Pancreas (tissue), 10 donors: ENCODE measurements around the gene SLC41A1. TPM values are rescaled to one million over a fixed set of nuclear protein-coding genes. Genes with fewer than 3 reads are reported as not detected.
A peak's percentile ranks its signal among the peaks of the same experiment; 100 is the strongest.

Experiments used
- ATAC-seq, 4 donors: fragments of 200-7000 bp; cut with Tn5 transposase; one replicate each; pipeline versions ENCODE4 v1.8.0 to v1.9.1; 2020; ENCODE audit warnings: mild to moderate bottlenecking in 4 of 4, moderate library complexity in 4 of 4
- DNase-seq, 6 donors: peaks; one replicate each; pipeline ENCODE4 v3.0.0-alpha.2; 2020
- FAIRE-seq: peaks from 2 replicates; lab custom pipeline; 2012; peaks lifted over from hg19 to GRCh38; lab: Jason Lieb, UNC
- H3K27ac ChIP-seq, 4 donors: fragments of 200-600 bp; sonication (generic); 1 replicate in 3 of 4; 2 replicates in 1 of 4; pipeline versions ENCODE4 v1.5.0 to v1.8.0; 2020
- H3K27me3 ChIP-seq, 4 donors: fragments of 200-600 bp; one replicate each; pipeline ENCODE4 v1.8.0; 2021
- H3K36me3 ChIP-seq, 3 donors: fragments of 200-600 bp; sonication (generic) in 1 of 3; one replicate each; pipeline versions ENCODE4 v1.5.0 to v1.8.0; 2020 to 2021
- H3K4me1 ChIP-seq, 3 donors: fragments of 200-600 bp; one replicate each; pipeline ENCODE4 v1.8.0; 2021
- H3K4me3 ChIP-seq, 4 donors: fragments of 200-600 bp; sonication (generic) in 2 of 4; one replicate each; pipeline versions ENCODE4 v1.5.0 to v1.8.0; 2020 to 2021
- H3K9me3 ChIP-seq, 4 donors: fragments of 200-600 bp; one replicate each; pipeline ENCODE4 v1.8.0; 2021
- CTCF ChIP-seq, 4 donors: fragments of 200-600 bp; sonication (generic) in 3 of 4; IDR thresholded peaks; one replicate each; pipeline versions ENCODE4 v1.5.0 to v1.8.0; 2021; ENCODE audit warnings: antibody characterized with exemption in 4 of 4
- WGBS, 2 donors: extraction: QIAGEN DNeasy Blood & Tissue Kit; methylation state at CpG; one replicate each; pipeline ENCODE4 v1.1.7; 2013; 5-methylcytosine and 5-hydroxymethylcytosine counted together
- intact Hi-C, 3 donors: fragments of 100-400 bp; cut with DNase I; formaldehyde crosslinking; loops; one replicate each; pipeline versions ENCODE4 v1.11.1 to v1.14.2; 2022
- polyA plus RNA-seq, 2 donors: library from polyadenylated mRNA; stranded (reverse); fragments of 200-250 nt; gene quantifications; one replicate each; pipeline ENCODE4 v1.2.3, GENCODE V29; 2013
- total RNA-seq, 6 donors: library from RNA; stranded (reverse); fragmentation: NEBNext Ultra II Directional in 4 of 6; extraction: Animal tissue kit (Norgen Biotek cat#: 25700) in 4 of 6; gene quantifications; one replicate each; pipeline versions ENCODE4 v1.2.1 to v1.2.4, GENCODE V29; 2021 to 2023
- donor health status: healthy with polysubstance abuse.
- donor health status: DM: no; HTN: no; CAD: no; lungs with moderate emphysema.
- donor health status: DM: no; HTN: no; CAD: no.
- donor health status: control.
- donor health status: control.
- donor health status: Bipolar disorder and iron deficiency.
- donor health status: DM: yes; HTN: yes; CAD: no.
- donor health status: DM: no; HTN: no; CAD: no.
- donor health status: DM: no; HTN: no; CAD: no.
- donor health status: DM: yes; HTN: yes; CAD: no.

The SLC41A1 gene
- total and polyA plus RNA-seq, 8 donors = 20.7 to 57.7 (median 36.8) TPM

GRCh38 chr1:205750138-205751035, 62.6 kb downstream of the SLC41A1 start, which contains the start of gene NUCKS1:
TSS of gene NUCKS1 (minus strand) at chr1:205750182. CDS start at chr1:205749973, 209 bp downstream.
- FAIRE-seq (peak; percentile 98), ATAC-seq (peak; percentile 80 to 89 (median 84)), DNase-seq (peak; percentile 88 to 99 (median 98))
- TF ChIP-seq CTCF (IDR thresholded peaks at IDR 0.05) = no peak
- Histone ChIP-seq H3K36me3 (no peaks in the 10 kb centered on the region), H3K27me3 (no peaks in the 10 kb centered on the region), H3K4me1 (peaks cover 4 to 17% (median 16%) of the 10 kb centered on the region in 3 donors), H3K4me3 (peak within 1 kb of the TSS; percentile 71 to 83 (median 74)), H3K9me3 (no peaks in the 10 kb centered on the region), H3K27ac (peak within 1 kb of the TSS; percentile 84 to 95 (median 93))
- 0% methylated on average over 26 to 27 of the region's 27 CpGs for WGBS, 2 donors
- intact Hi-C loops = no loop called here

- intact Hi-C loops = no loop called here
- ATAC-seq (peak; percentile 82 to 91 (median 86)), FAIRE-seq (no peak), DNase-seq (peak; percentile 91 to 97 (median 95))
- TF ChIP-seq CTCF (IDR thresholded peaks at IDR 0.05) = no peak
- 1% methylated on average over 38 to 79 of the region's 81 CpGs for WGBS, 2 donors
- Histone ChIP-seq H3K36me3 (no peaks in the 10 kb centered on the region), H3K27ac (peak overlapping the region; percentile 84 to 95 (median 93)), H3K9me3 (no peaks in the 10 kb centered on the region), H3K27me3 (no peaks in the 10 kb centered on the region), H3K4me3 (peak overlapping the region; percentile 71 to 83 (median 74)), H3K4me1 (peaks cover 4 to 17% (median 16%) of the 10 kb centered on the region in 3 donors)
These were observed 63.5 kb downstream of the SLC41A1 start for GRCh38 chr1:205749234-205750137.

GRCh38 chr1:205748403-205749233, 64.4 kb downstream of the SLC41A1 start:
- H3K36me3 ChIP-seq = no peaks in the 10 kb centered on the region
- WGBS, 2 donors = 0% methylated on average over 25 of the region's 25 CpGs
- H3K27me3 ChIP-seq = no peaks in the 10 kb centered on the region
- DNase-seq (peak in 2 of 6 donors; percentile 13 to 31), ATAC-seq (peak; percentile 39 to 49 (median 43)), FAIRE-seq (no peak)
- TF ChIP-seq CTCF (IDR thresholded peaks at IDR 0.05) = no peak
- H3K4me1 ChIP-seq = peaks cover 4 to 17% (median 16%) of the 10 kb centered on the region in 3 donors
- H3K27ac ChIP-seq = peak overlapping the region; percentile 84 to 95 (median 93)
- peak overlapping the region; percentile 71 to 83 (median 74) for H3K4me3 ChIP-seq
- intact Hi-C loops = no loop called here
- no peaks in the 10 kb centered on the region for H3K9me3 ChIP-seq

- Histone ChIP-seq H3K4me3 (no peak overlapping the region), H3K9me3 (no peaks in the 10 kb centered on the region), H3K36me3 (no peaks in the 10 kb centered on the region), H3K27ac (no peak overlapping the region), H3K27me3 (no peaks in the 10 kb centered on the region), H3K4me1 (peaks cover 4 to 23% (median 17%) of the 10 kb centered on the region in 3 donors)
- intact Hi-C loops = no loop called here
- FAIRE-seq (no peak), DNase-seq (no peak), ATAC-seq (no peak)
- no peak for TF ChIP-seq CTCF (IDR thresholded peaks at IDR 0.05)
- 43 to 55% methylated on average over 5 of the region's 5 CpGs for WGBS, 2 donors
These were observed 66.1 kb downstream of the SLC41A1 start for GRCh38 chr1:205746757-205747412.
